Measurements from ENCODE around the gene H19.

The H19 gene

GRCh38 chr11:1982873-1983600, 14.6 kb downstream of the H19 start (continued):
- TF ChIP-seq BCL6B (tag by site-specific recombination; IDR thresholded peaks at IDR 0.05) (no peak), ZNF302 (tag by site-specific recombination; IDR thresholded peaks at IDR 0.05; ENCODE audit: low read depth) (no peak), ATF2 (tag by site-specific recombination; IDR thresholded peaks at IDR 0.05; ENCODE audit: low read depth) (no peak)

- ChIA-PET POLR2A (interaction anchor here (0.8 kb wide), 1 partner anchor 12 kb away, joined by 3 read pairs; no protein-coding TSS in a partner anchor), CTCF (interaction anchor here (1.1 kb wide), 1 partner anchor 103 kb away, joined by 3 read pairs; no protein-coding TSS in a partner anchor)
- H3K9me3 ChIP-seq (ENCODE audit: control insufficient read depth, insufficient read depth, low read depth, low read length) = no peaks in the 10 kb centered on the region
- no peak for TF ChIP-seq ZNF624 (tag by site-specific recombination; IDR thresholded peaks at IDR 0.05)
- TF ChIP-seq ZNF266 (tag by site-specific recombination; IDR thresholded peaks at IDR 0.05; ENCODE audit: low read depth) = no peak
- no peak for TF ChIP-seq ZNF214 (tag by site-specific recombination; IDR thresholded peaks at IDR 0.05; ENCODE audit: borderline replicate concordance)
- TF ChIP-seq ZNF324 (tag by site-specific recombination; IDR thresholded peaks at IDR 0.05) = no peak
- TF ChIP-seq ZNF335 (tag by site-specific recombination; conservative IDR thresholded peaks at IDR 0.05) = no peak
- TF ChIP-seq ZNF354C (tag by site-specific recombination; IDR thresholded peaks at IDR 0.05; ENCODE audit: borderline replicate concordance, low read depth) = no peak
- TF ChIP-seq, protein P1, sequence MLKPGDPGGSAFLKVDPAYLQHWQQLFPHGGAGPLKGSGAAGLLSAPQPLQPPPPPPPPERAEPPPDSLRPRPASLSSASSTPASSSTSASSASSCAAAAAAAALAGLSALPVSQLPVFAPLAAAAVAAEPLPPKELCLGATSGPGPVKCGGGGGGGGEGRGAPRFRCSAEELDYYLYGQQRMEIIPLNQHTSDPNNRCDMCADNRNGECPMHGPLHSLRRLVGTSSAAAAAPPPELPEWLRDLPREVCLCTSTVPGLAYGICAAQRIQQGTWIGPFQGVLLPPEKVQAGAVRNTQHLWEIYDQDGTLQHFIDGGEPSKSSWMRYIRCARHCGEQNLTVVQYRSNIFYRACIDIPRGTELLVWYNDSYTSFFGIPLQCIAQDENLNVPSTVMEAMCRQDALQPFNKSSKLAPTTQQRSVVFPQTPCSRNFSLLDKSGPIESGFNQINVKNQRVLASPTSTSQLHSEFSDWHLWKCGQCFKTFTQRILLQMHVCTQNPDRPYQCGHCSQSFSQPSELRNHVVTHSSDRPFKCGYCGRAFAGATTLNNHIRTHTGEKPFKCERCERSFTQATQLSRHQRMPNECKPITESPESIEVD (tag by site-specific recombination; IDR thresholded peaks at IDR 0.05) = no peak
- TF ChIP-seq ZBTB6 (tag by site-specific recombination; IDR thresholded peaks at IDR 0.05) = no peak
- TF ChIP-seq ZNF223 (tag by site-specific recombination; IDR thresholded peaks at IDR 0.05) = no peak
- TF ChIP-seq ZBTB20 (tag by site-specific recombination; IDR thresholded peaks at IDR 0.05) = no peak
- no peak for TF ChIP-seq ZBTB21 (tag by site-specific recombination; IDR thresholded peaks at IDR 0.05)
- no peak for TF ChIP-seq ZBTB7A (tag by site-specific recombination; IDR thresholded peaks at IDR 0.05; ENCODE audit: low read depth)
- no peak for TF ChIP-seq ZNF658 (tag by site-specific recombination; IDR thresholded peaks at IDR 0.05)
- TF ChIP-seq GLIS2 (tag by site-specific recombination; IDR thresholded peaks at IDR 0.05) = no peak
- TF ChIP-seq ZNF239 (tag by site-specific recombination; IDR thresholded peaks at IDR 0.05) = no peak
- TF ChIP-seq ATF2 (tag by site-specific recombination; IDR thresholded peaks at IDR 0.05; ENCODE audit: low read depth) = no peak
- H3K4me1 ChIP-seq (ENCODE audit: control insufficient read depth, insufficient read depth, low read length) = no peaks in the 10 kb centered on the region
- no peak overlapping the region for H3K4me3 ChIP-seq (ENCODE audit: low read depth, low read length)
- no peak overlapping the region for H3K27ac ChIP-seq (ENCODE audit: extremely low read depth, low read depth, low read length)
- no peaks in the 10 kb centered on the region for H3K36me3 ChIP-seq (ENCODE audit: control insufficient read depth in 2 of 2, insufficient read depth in 1 of 2, low read length in 2 of 2)
These were observed 18.0 kb downstream of the H19 start for GRCh38 chr11:1979607-1980006.
